Heart right ventricle (tissue), 16 donors: ENCODE results near the gene FAM83E. TPM values are rescaled to one million over a fixed set of nuclear protein-coding genes. Genes with fewer than 3 reads are reported as not detected.
A peak's percentile ranks its signal among the peaks of the same experiment; 100 is the strongest.

Experiments
- ATAC-seq, 8 donors: fragments of 200-7000 bp; cut with Tn5 transposase; one replicate each; pipeline ENCODE4 v1.9.1; 2020; ENCODE audit warnings: mild to moderate bottlenecking in 8 of 8, moderate library complexity in 8 of 8, moderate number of reproducible peaks in 1 of 8
- DNase-seq, 2 donors: peaks; one replicate each; pipeline ENCODE4 v3.0.0-alpha.2; 2020
- H3K27ac ChIP-seq, 10 donors: fragments of 200-600 bp; sonication (generic) in 2 of 10; one replicate each; pipeline versions ENCODE4 v1.5.0 to v1.8.0; 2020 to 2022; ENCODE audit warnings: mild to moderate bottlenecking in 3 of 10
- H3K27me3 ChIP-seq, 7 donors: fragments of 200-600 bp; one replicate each; pipeline ENCODE4 v1.8.0; 2021 to 2022; ENCODE audit warnings: mild to moderate bottlenecking in 2 of 7
- H3K36me3 ChIP-seq, 9 donors: fragments of 200-600 bp; sonication (generic) in 1 of 9; one replicate each; pipeline versions ENCODE4 v1.5.0 to v1.8.0; 2020 to 2022; ENCODE audit warnings: mild to moderate bottlenecking in 2 of 9
- H3K4me1 ChIP-seq, 9 donors: fragments of 200-600 bp; sonication (generic) in 1 of 9; one replicate each; pipeline versions ENCODE4 v1.5.0 to v1.8.0; 2020 to 2022; ENCODE audit warnings: mild to moderate bottlenecking in 4 of 9
- H3K4me3 ChIP-seq, 10 donors: fragments of 200-600 bp; sonication (generic) in 2 of 10; one replicate each; pipeline versions ENCODE4 v1.5.0 to v1.8.0; 2020 to 2022; ENCODE audit warnings: mild to moderate bottlenecking in 7 of 10, moderate library complexity in 2 of 10
- H3K9me3 ChIP-seq, 11 donors: fragments of 200-600 bp in 10 of 11; sonication (generic) in 2 of 11; one replicate each; pipeline versions ENCODE4 v1.5.0 to v1.8.0; 2013 to 2022; ENCODE audit warnings: mild to moderate bottlenecking in 2 of 11, control low read depth in 1 of 11, moderate library complexity in 1 of 11
- WGBS, 2 donors: extraction: QIAGEN DNeasy Blood & Tissue Kit; methylation state at CpG; one replicate each; pipeline ENCODE4 v1.1.7; 2013; ENCODE audit warnings: inconsistent platforms in 1 of 2; 5-methylcytosine and 5-hydroxymethylcytosine counted together
- intact Hi-C, 10 donors: fragments of 100-400 bp; cut with DNase I; formaldehyde crosslinking; loops; one replicate each; pipeline versions ENCODE4 v1.11.1 to v1.14.2; 2022
- polyA plus RNA-seq, 2 donors: library from polyadenylated mRNA; stranded (reverse); fragments of 200-250 nt; gene quantifications; one replicate each; pipeline ENCODE4 v1.2.3, GENCODE V29; 2013
- total RNA-seq, 10 donors: library from RNA; stranded (reverse); fragmentation: NEBNext Ultra II Directional in 3 of 10; extraction: Animal tissue kit (Norgen Biotek cat#: 25700) in 3 of 10; gene quantifications; one replicate each; pipeline versions ENCODE4 v1.2.1 to v1.2.4, GENCODE V29; 2021 to 2023
- TF ChIP-seq, protein P1 (sequence below), 9 donors: fragments of 200-600 bp; sonication (generic) in 2 of 9; IDR thresholded peaks; one replicate each; pipeline versions ENCODE4 v1.5.0 to v1.8.0; 2021 to 2022; ENCODE audit warnings: antibody characterized with exemption in 9 of 9, mild to moderate bottlenecking in 5 of 9, moderate library complexity in 1 of 9
- donor health status: Arrhythmogenic right ventricular cardiomyopathy.
- donor health status: ischemic (EF 13 %, LVEDD 7.1; RV severe dilation, severe dysfunction).
- donor health status: healthy with polysubstance abuse.
- donor health status: DM: no; HTN: yes; CAD: no.
- donor health status: DM: no; HTN: no; CAD: no.
- donor health status: ischemic (EF 25% LVEDD 6.9; RV normal size, moderate dysfunction).
- donor health status: ischemic (EF 25% LVEDD 5.7; RV mildly dilated, moderate dysfunction).
- donor health status: healthy.
- donor health status: DM: yes; HTN: yes; CAD: no.
- donor health status: Ischemic cardiomyopathy.
- donor health status: ischemic (EF 35%, LVEDD 5.7; RV mildly dilated, moderate dysfunction).
- donor health status: nonischemic (EF 11% LVEDD 7.7; RV severe dilation, severe dysfunction).
- donor health status: DM: yes; HTN: yes; CAD: no.
- donor health status: PGD.
- donor health status: ischemic (EF 29% LVEDD 5.4; RV normal size, mild dysfunction).
- donor health status: nonischemic (EF 23%, LVEDD 6.1; RV moderate dilation, normal function).

FAM83E gene
- total and polyA plus RNA-seq, 12 donors: 0.01 TPM; not detected in 11

DNA sequence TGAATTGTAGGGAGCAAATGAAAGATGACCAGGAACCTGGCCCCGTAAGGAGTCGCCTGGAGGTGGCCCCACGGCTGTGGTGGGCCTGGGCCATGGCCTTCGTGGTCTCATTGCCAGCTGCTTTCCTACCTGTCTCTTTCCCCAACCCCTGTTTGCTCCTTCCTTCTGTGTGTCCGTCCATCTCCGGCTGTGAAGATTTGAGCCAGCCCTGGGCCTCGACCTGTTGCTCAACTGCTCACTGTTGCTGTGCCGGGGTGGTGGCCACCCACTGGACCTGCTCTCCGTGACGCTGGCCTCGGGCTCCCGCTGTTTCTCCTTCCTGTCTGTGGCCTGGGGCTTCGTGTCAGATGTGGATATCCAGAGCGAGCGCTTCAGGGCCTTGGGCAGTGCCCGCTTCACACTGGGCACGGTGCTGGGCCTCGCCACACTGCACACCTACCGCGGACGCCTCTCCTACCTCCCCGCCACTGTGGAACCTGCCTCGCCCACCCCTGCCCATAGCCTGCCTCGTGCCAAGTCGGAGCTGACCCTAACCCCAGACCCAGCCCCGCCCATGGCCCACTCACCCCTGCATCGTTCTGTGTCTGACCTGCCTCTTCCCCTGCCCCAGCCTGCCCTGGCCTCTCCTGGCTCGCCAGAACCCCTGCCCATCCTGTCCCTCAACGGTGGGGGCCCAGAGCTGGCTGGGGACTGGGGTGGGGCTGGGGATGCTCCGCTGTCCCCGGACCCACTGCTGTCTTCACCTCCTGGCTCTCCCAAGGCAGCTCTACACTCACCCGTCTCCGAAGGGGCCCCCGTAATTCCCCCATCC lies 13.8 kb upstream of the FAM83E start:
- TF ChIP-seq, protein P1, sequence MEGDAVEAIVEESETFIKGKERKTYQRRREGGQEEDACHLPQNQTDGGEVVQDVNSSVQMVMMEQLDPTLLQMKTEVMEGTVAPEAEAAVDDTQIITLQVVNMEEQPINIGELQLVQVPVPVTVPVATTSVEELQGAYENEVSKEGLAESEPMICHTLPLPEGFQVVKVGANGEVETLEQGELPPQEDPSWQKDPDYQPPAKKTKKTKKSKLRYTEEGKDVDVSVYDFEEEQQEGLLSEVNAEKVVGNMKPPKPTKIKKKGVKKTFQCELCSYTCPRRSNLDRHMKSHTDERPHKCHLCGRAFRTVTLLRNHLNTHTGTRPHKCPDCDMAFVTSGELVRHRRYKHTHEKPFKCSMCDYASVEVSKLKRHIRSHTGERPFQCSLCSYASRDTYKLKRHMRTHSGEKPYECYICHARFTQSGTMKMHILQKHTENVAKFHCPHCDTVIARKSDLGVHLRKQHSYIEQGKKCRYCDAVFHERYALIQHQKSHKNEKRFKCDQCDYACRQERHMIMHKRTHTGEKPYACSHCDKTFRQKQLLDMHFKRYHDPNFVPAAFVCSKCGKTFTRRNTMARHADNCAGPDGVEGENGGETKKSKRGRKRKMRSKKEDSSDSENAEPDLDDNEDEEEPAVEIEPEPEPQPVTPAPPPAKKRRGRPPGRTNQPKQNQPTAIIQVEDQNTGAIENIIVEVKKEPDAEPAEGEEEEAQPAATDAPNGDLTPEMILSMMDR (IDR thresholded peaks at IDR 0.05): no peak
- peak overlapping the region in 1 of 10 donors; percentile 84 for H3K27ac ChIP-seq
- DNase-seq (no peak), ATAC-seq (peak in 1 of 8 donors; percentile 0)
- no peaks in the 10 kb centered on the region for H3K27me3 ChIP-seq
- 84 to 87% methylated on average over 32 to 34 of the region's 34 CpGs for WGBS, 2 donors
- peaks cover 7 to 60% (median 43%) of the 10 kb centered on the region in 9 donors for H3K4me1 ChIP-seq
- intact Hi-C loops: no loop called here
- H3K4me3 ChIP-seq: no peak overlapping the region
- peaks cover 0 to 70% (median 3%) of the 10 kb centered on the region in 9 donors for H3K36me3 ChIP-seq
- H3K9me3 ChIP-seq: no peaks in the 10 kb centered on the region

DNA sequence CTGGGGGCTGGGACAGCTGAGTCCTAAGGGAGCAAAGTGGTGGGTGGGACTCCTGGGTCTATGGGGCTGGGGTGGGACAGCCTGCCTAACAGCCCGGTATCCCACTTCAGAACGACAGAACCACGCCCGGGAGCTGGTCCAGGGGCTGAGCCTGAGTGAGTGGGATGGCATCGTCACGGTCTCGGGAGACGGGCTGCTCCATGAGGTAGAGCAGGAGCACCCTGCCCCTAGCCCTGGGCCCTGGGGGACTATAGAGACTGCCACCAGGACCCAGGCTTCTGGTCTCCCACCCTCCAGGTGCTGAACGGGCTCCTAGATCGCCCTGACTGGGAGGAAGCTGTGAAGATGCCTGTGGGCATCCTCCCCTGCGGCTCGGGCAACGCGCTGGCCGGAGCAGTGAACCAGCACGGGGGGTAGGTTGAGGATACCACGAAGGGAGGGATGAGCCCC lies 13.0 kb upstream of the FAM83E start:
- no peaks in the 10 kb centered on the region for H3K9me3 ChIP-seq
- no peak overlapping the region for H3K4me3 ChIP-seq
- 86 to 91% methylated on average over 17 of the region's 17 CpGs for WGBS, 2 donors
- TF ChIP-seq, protein P1 (IDR thresholded peaks at IDR 0.05): no peak
- peaks cover 6 to 60% (median 43%) of the 10 kb centered on the region in 9 donors for H3K4me1 ChIP-seq
- H3K27me3 ChIP-seq: no peaks in the 10 kb centered on the region
- no peak for DNase-seq
- intact Hi-C loops: no loop called here
- no peak overlapping the region for H3K27ac ChIP-seq
- H3K36me3 ChIP-seq: peaks cover 0 to 64% (median 3%) of the 10 kb centered on the region in 9 donors
- no peak for ATAC-seq

DNA sequence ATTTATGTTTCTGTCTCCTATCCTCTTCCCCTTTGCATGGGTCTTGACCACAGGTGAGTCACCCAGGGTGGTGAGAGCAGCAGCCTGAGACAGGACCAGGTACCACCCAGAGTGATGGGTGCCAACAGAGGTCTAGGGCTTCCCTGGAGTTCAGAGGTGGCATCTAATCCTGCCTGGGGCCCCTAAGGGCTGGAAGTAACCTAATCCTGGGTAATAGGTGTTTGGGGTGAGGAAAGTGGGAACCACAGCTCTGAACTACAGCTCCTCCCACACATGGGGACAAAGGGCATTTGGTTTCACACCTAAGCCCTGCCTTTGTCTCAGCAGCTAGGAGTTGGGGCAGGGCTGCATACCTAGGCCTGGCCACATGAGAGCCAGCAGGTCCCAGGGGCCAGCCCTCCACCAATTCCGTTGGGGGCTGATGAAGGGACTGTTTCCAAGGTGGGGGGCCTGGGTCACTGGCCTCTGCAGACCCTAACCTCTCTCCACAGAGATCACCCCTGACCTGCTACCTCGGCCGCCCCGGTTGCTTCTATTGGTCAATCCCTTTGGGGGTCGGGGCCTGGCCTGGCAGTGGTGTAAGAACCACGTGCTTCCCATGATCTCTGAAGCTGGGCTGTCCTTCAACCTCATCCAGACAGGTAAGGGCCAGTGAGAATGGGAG lies 12.5 kb upstream of the FAM83E start:
- ATAC-seq: no peak
- no peak for DNase-seq
- Histone ChIP-seq H3K36me3 (peaks cover 0 to 59% (median 3%) of the 10 kb centered on the region in 9 donors), H3K4me3 (no peak overlapping the region), H3K9me3 (no peaks in the 10 kb centered on the region), H3K27ac (no peak overlapping the region), H3K4me1 (peaks cover 6 to 56% (median 40%) of the 10 kb centered on the region in 9 donors), H3K27me3 (no peaks in the 10 kb centered on the region)
- intact Hi-C loops: no loop called here
- 73 to 81% methylated on average over 6 of the region's 6 CpGs for WGBS, 2 donors
- TF ChIP-seq, protein P1 (IDR thresholded peaks at IDR 0.05): no peak

DNA sequence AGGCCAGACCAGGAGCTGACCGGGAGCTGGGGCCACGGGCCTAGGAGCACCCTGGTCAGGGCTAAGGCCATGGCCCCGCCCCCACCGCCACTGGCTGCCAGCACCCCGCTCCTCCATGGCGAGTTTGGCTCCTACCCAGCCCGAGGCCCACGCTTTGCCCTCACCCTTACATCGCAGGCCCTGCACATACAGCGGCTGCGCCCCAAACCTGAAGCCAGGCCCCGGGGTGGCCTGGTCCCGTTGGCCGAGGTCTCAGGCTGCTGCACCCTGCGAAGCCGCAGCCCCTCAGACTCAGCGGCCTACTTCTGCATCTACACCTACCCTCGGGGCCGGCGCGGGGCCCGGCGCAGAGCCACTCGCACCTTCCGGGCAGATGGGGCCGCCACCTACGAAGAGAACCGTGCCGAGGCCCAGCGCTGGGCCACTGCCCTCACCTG lies 11.0 kb upstream of the FAM83E start:
- intact Hi-C loops: no loop called here
- H3K27me3 ChIP-seq: no peaks in the 10 kb centered on the region
- no peaks in the 10 kb centered on the region for H3K9me3 ChIP-seq
- peaks cover 6 to 45% (median 26%) of the 10 kb centered on the region in 9 donors for H3K4me1 ChIP-seq
- DNase-seq: no peak
- ATAC-seq: no peak
- TF ChIP-seq, protein P1 (IDR thresholded peaks at IDR 0.05): no peak
- peaks cover 0 to 52% (median 3%) of the 10 kb centered on the region in 9 donors for H3K36me3 ChIP-seq
- WGBS, 2 donors: 92 to 94% methylated on average over 30 of the region's 30 CpGs
- H3K27ac ChIP-seq: no peak overlapping the region
- no peak overlapping the region for H3K4me3 ChIP-seq
